A549 (cell line): ENCODE measurements around the gene MOV10L1. TPM values are rescaled to one million over a fixed set of nuclear protein-coding genes. Genes with fewer than 3 reads are reported as not detected.
"Not testable (repeated sequence)": the region's sequence is repeated elsewhere in the genome, so short reads cannot be mapped to it uniquely, and the experiment has no call there.

ENCODE experiments used
- ATAC-seq, 2 experiments: fragments of 200-7000 bp in 1 of 2; fragments of >200 bp in 1 of 2; cut with Nextera tagmentation in 1 of 2; cut with Tn5 transposase in 1 of 2; 3 replicates each; pipeline versions ENCODE4 v1.8.0 to v1.9.1; 2018 to 2020; ENCODE audit warnings: mild to moderate bottlenecking in 1 of 2, moderate library complexity in 1 of 2
- CTCF ChIA-PET: fragments of 300-600 bp; sonication (Branson Sonifier 250); formaldehyde crosslinking; extraction: SDS; loops from one replicate; lab custom pipeline; 2021; ENCODE audit warnings: antibody characterized with exemption, inconsistent platforms; lab: Yijun Ruan, JAX
- POLR2A ChIA-PET: fragments of 350-600 bp; formaldehyde crosslinking; extraction: SDS; loops from one replicate; lab custom pipeline; 2021; ENCODE audit warnings: antibody characterized with exemption, inconsistent platforms; lab: Yijun Ruan, JAX
- DNase-seq, 2 experiments: peaks; one replicate each; pipeline versions ENCODE4 v3.0.0 to v3.0.0-alpha.2; 2011 to 2016; ENCODE audit warnings: low read depth in 1 of 2, low spot score in 1 of 2
- FAIRE-seq: peaks from 2 replicates; lab custom pipeline; 2011; peaks lifted over from hg19 to GRCh38; lab: Jason Lieb, UNC
- H3K27ac ChIP-seq, 2 experiments: fragments of >200 bp; sonication (Bioruptor Twin); formaldehyde crosslinking; 3 replicates each; pipeline ENCODE4 v1.5.1; 2016 to 2017
- H3K4me1 ChIP-seq: fragments of >200 bp; sonication (Bioruptor Twin); formaldehyde crosslinking; 3 replicates; pipeline ENCODE4 v1.6.1; 2016
- H3K4me2 ChIP-seq: fragments of >200 bp; sonication (Bioruptor Twin); formaldehyde crosslinking; 3 replicates; pipeline ENCODE4 v1.6.1; 2016
- H3K4me3 ChIP-seq: fragments of >200 bp; sonication (Bioruptor Twin); formaldehyde crosslinking; 3 replicates; pipeline ENCODE4 v1.5.1; 2016
- H3K9me3 ChIP-seq: fragments of >200 bp; sonication (Bioruptor Twin); formaldehyde crosslinking; 3 replicates; pipeline ENCODE4 v1.6.1; 2016
- ATOH8 ChIP-seq: fragments of 250-450 bp; sonication (Bioruptor Pico); IDR thresholded peaks from 2 replicates; pipeline ENCODE4 v1.5.0; 2020; ENCODE audit warnings: low read depth, mild to moderate bottlenecking, moderate library complexity
- BHLHE40 ChIP-seq: IDR thresholded peaks from 2 replicates; pipeline ENCODE4 v1.6.1; 2012; ENCODE audit warnings: low read depth, low read length, inconsistent platforms
- CBX2 ChIP-seq: fragments of 200-600 bp; sonication (generic); IDR thresholded peaks from 2 replicates; pipeline ENCODE4 v1.6.1; 2016; ENCODE audit warnings: low read depth, mild to moderate bottlenecking, borderline replicate concordance
- CHD2 ChIP-seq: fragments of 150-350 bp; IDR thresholded peaks from 2 replicates; pipeline ENCODE4 v1.6.1; 2014; ENCODE audit warnings: low read length; ENCODE audit not compliant: partially characterized antibody
- CTCF ChIP-seq: fragments of >200 bp; sonication (Bioruptor Twin); formaldehyde crosslinking; IDR thresholded peaks from 3 replicates; pipeline ENCODE4 v1.5.1; 2016
- E2F6 ChIP-seq: IDR thresholded peaks from 2 replicates; pipeline ENCODE4 v1.6.1; 2012; ENCODE audit warnings: low read depth, borderline replicate concordance
- FOSB ChIP-seq: fragments of 250-450 bp; sonication (Bioruptor Pico); IDR thresholded peaks from 2 replicates; pipeline ENCODE4 v1.5.0; 2020; ENCODE audit warnings: mild to moderate bottlenecking, moderate library complexity
- HEYL ChIP-seq: fragments of 250-450 bp; sonication (Bioruptor Pico); IDR thresholded peaks from 2 replicates; pipeline ENCODE4 v1.8.0; 2021; ENCODE audit warnings: mild to moderate bottlenecking, moderate library complexity
- HOXA7 ChIP-seq: fragments of 250-450 bp; sonication (Bioruptor Pico); IDR thresholded peaks from 2 replicates; pipeline ENCODE4 v1.5.0; 2020; ENCODE audit warnings: mild to moderate bottlenecking, moderate library complexity
- MAFK ChIP-seq: fragments of 450-650 bp; IDR thresholded peaks from 2 replicates; pipeline ENCODE4 v1.6.1; 2014; ENCODE audit not compliant: partially characterized antibody
- MAZ ChIP-seq: fragments of 150-350 bp; IDR thresholded peaks from 2 replicates; pipeline ENCODE4 v1.6.1; 2014; ENCODE audit warnings: antibody characterized with exemption, low read depth, low read length, borderline replicate concordance
- NR3C1 ChIP-seq: fragments of >200 bp; sonication (Bioruptor Twin); formaldehyde crosslinking; IDR thresholded peaks from 3 replicates; pipeline ENCODE4 v1.6.1; 2017
- PBX3 ChIP-seq: IDR thresholded peaks from 2 replicates; pipeline ENCODE4 v1.6.1; 2012
- POLR2AphosphoS2 ChIP-seq: conservative IDR thresholded peaks from 2 replicates; pipeline ENCODE4 v1.6.1; 2012; ENCODE audit warnings: low read length, improper control_type of control experiment, inconsistent platforms
- RARB ChIP-seq: fragments of 250-450 bp; sonication (Bioruptor Pico); IDR thresholded peaks from 2 replicates; pipeline ENCODE4 v1.8.0; 2021; ENCODE audit warnings: mild to moderate bottlenecking, moderate library complexity
- RNF2 ChIP-seq: fragments of 200-600 bp; sonication (generic); IDR thresholded peaks from 2 replicates; pipeline ENCODE4 v1.6.1; 2016; ENCODE audit warnings: low read depth, mild to moderate bottlenecking, antibody characterized with exemption, moderate library complexity, borderline replicate concordance
- SREBF2 ChIP-seq: fragments of 450-650 bp; IDR thresholded peaks from 2 replicates; pipeline ENCODE4 v1.6.1; 2014; ENCODE audit warnings: mild to moderate bottlenecking, moderate library complexity
- USF2 ChIP-seq: fragments of 450-650 bp; IDR thresholded peaks from 2 replicates; pipeline ENCODE4 v1.6.1; 2014; ENCODE audit warnings: antibody characterized with exemption
- ZC3H11A ChIP-seq: fragments of 450-650 bp; IDR thresholded peaks from 2 replicates; pipeline ENCODE4 v1.6.1; 2014; ENCODE audit warnings: antibody characterized with exemption, mild to moderate bottlenecking
- WGBS: methylation state at CpG from one replicate; pipeline ENCODE4 v1.1.6; 2017; ENCODE audit errors: missing lambda C conversion rate; 5-methylcytosine and 5-hydroxymethylcytosine counted together
- polyA plus RNA-seq, 4 experiments: library from polyadenylated mRNA; depleted of rRNA in 3 of 4; stranded (reverse); fragments of >200 nt; fragmentation: RNase III in 1 of 4; extraction: RNeasy Plus Mini Kit Qiagen cat#74134 plus additional on column Dnase treatment in 1 of 4; gene quantifications; 2 replicates in 3 of 4; 3 replicates in 1 of 4; pipeline ENCODE4 v1.2.3, GENCODE V29; 2011 to 2017

MOV10L1 gene
- polyA plus RNA-seq, 2 of the 4 experiments (the other 2 are of a cell fraction), result 0.04 TPM

- ChIA-PET POLR2A (no interaction called here), CTCF (no interaction called here)
- H3K4me2 ChIP-seq, result no peak within 1 kb of the TSS
- 66% methylated on average over 29 of the region's 29 CpGs for WGBS
- ATAC-seq (no peak), FAIRE-seq (no peak), DNase-seq (no peak)
- H3K9me3 ChIP-seq, result no peaks in the 10 kb centered on the region
- H3K4me3 ChIP-seq, result no peak within 1 kb of the TSS
- TF ChIP-seq NR3C1 (no peak), CTCF (no peak), HEYL (no peak), ATOH8 (CRISPR knock-in tag) (no peak), USF2 (no peak), CBX2 (no peak), ZC3H11A (no peak), E2F6 (no peak), FOSB (no peak), RNF2 (no peak), CHD2 (no peak), HOXA7 (no peak), BHLHE40 (no peak), RARB (CRISPR knock-in tag) (no peak), POLR2AphosphoS2 (no peak), MAFK (no peak), PBX3 (no peak), MAZ (no peak), SREBF2 (no peak)
- H3K27ac ChIP-seq, result no peak within 1 kb of the TSS
- H3K4me1 ChIP-seq, result no peaks in the 10 kb centered on the region
Observed at GRCh38 chr22:50085211-50085972, 4.4 kb upstream of the MOV10L1 start, which contains the start of gene MLC1. Gene MLC1, minus strand, starts transcription at chr22:50085426. Its CDS starts 524 bp downstream, at chr22:50084902.

GRCh38 chr22:50086526-50086925, 3.3 kb upstream of the MOV10L1 start:
- ChIA-PET CTCF (no interaction called here), POLR2A (no interaction called here)
- DNase-seq (no peak), FAIRE-seq (no peak), ATAC-seq (no peak)
- no peak overlapping the region for H3K4me3 ChIP-seq
- no peak overlapping the region for H3K4me2 ChIP-seq
- no peaks in the 10 kb centered on the region for H3K4me1 ChIP-seq
- no peak overlapping the region for H3K27ac ChIP-seq
- no peaks in the 10 kb centered on the region for H3K9me3 ChIP-seq
- TF ChIP-seq HOXA7, result no peak
- WGBS, result 40% methylated on average over 5 of the region's 5 CpGs

GRCh38 chr22:50086975-50087374, 2.8 kb upstream of the MOV10L1 start:
- ATAC-seq, H3K4me1 ChIP-seq, H3K9me3 ChIP-seq, H3K4me3 ChIP-seq, POLR2A ChIA-PET, CTCF ChIA-PET, DNase-seq, H3K4me2 ChIP-seq, H3K27ac ChIP-seq, FAIRE-seq: not testable (repeated sequence)
- 67% methylated on average over 4 of the region's 4 CpGs for WGBS
